A549 treated with GW870086 at 1 μM for 4 hours (cell line): ENCODE data around the gene RFPL3. TPM values are rescaled to one million over a fixed set of nuclear protein-coding genes. Genes with fewer than 3 reads are reported as not detected.

Experiments used
- total RNA-seq: library from RNA; stranded (reverse); fragments of 200-300 nt; extraction: Qiagen RNA extraction; gene quantifications from 5 replicates; pipeline ENCODE4 v1.2.3, GENCODE V29; 2022; ENCODE audit warnings: low read depth

Gene RFPL3
- total RNA-seq = not detected in 5 replicates

GRCh38 chr22:32357567-32357966 lies at the start of gene RFPL3:
Gene RFPL3 (plus strand): TSS chr22:32357867. CDS start chr22:32358072, 205 bp downstream.

Other genes starting within 250 kb of the RFPL3 start
- gene C22orf42, start 198.6 kb upstream of the RFPL3 start, total RNA-seq = not detected in 5 replicates
- gene RFPL2, start 152.8 kb upstream of the RFPL3 start, total RNA-seq = 0.11 to 0.49 TPM (median 0.19 TPM) in 4 of 5 replicates, not detected in the other
- gene SLC5A4, start 102.5 kb upstream of the RFPL3 start, total RNA-seq = not detected in 5 replicates
- 78.1 to 80.1 TPM (median 78.8 TPM) in 5 replicates for gene RTCB, start 54.4 kb downstream of the RFPL3 start, total RNA-seq
- gene BPIFC, start 106.6 kb downstream of the RFPL3 start, total RNA-seq = not detected in 5 replicates
- gene FBXO7, start 116.9 kb downstream of the RFPL3 start, total RNA-seq = 69.0 to 75.0 TPM (median 73.0 TPM) in 5 replicates